Measurements from ENCODE around the gene MAD1L1. TPM values are rescaled to one million over a fixed set of nuclear protein-coding genes. Genes with fewer than 3 reads are reported as not detected.

Gene MAD1L1
- total RNA-seq, 4 donors from 2014 or later = 22.3 to 56.6 (median 35.0) TPM

- H3K27ac ChIP-seq = no peak overlapping the region
- H3K4me1 ChIP-seq = peaks cover 0 to 11% (median 0%) of the 10 kb centered on the region in 3 donors
- ATAC-seq = no peak
- H3K27me3 ChIP-seq = no peaks in the 10 kb centered on the region
- H3K9me3 ChIP-seq = peaks cover 0 to 8% (median 0%) of the 10 kb centered on the region in 3 donors
- peaks cover 0 to 63% of the 10 kb centered on the region in 2 donors for H3K36me3 ChIP-seq
- no peak overlapping the region for H3K4me3 ChIP-seq
- no peak for TF ChIP-seq CTCF (IDR thresholded peaks at IDR 0.05)
- no peak for TF ChIP-seq POLR2A (IDR thresholded peaks at IDR 0.05)
- TF ChIP-seq EP300 (IDR thresholded peaks at IDR 0.05) = no peak
- TF ChIP-seq POLR2AphosphoS5 (IDR thresholded peaks at IDR 0.05) = no peak
- WGBS, 2 donors (ENCODE audit: low coverage in 1 of 2) = 87 to 100% methylated on average over 1 to 9 of the region's 32 CpGs
These were observed 36.1 kb downstream of the MAD1L1 start for GRCh38 chr7:2196381-2197378.

- H3K9me3 ChIP-seq = peaks cover 0 to 8% (median 0%) of the 10 kb centered on the region in 3 donors
- H3K4me3 ChIP-seq = no peak overlapping the region
- TF ChIP-seq CTCF (IDR thresholded peaks at IDR 0.05) (no peak), EP300 (IDR thresholded peaks at IDR 0.05) (no peak), POLR2A (IDR thresholded peaks at IDR 0.05) (no peak), POLR2AphosphoS5 (IDR thresholded peaks at IDR 0.05) (no peak)
- no peak overlapping the region for H3K27ac ChIP-seq
- peaks cover 0 to 11% (median 0%) of the 10 kb centered on the region in 3 donors for H3K4me1 ChIP-seq
- WGBS, 2 donors (ENCODE audit: low coverage in 1 of 2) = 92 to 99% methylated on average over 5 to 6 of the region's 13 CpGs
- peaks cover 0 to 57% of the 10 kb centered on the region in 2 donors for H3K36me3 ChIP-seq
- H3K27me3 ChIP-seq = no peaks in the 10 kb centered on the region
- ATAC-seq = no peak
These were observed 37.1 kb downstream of the MAD1L1 start for GRCh38 chr7:2195400-2196246.

GRCh38 chr7:2193575-2194305, 39.0 kb downstream of the MAD1L1 start:
- ATAC-seq = no peak
- no peak overlapping the region for H3K27ac ChIP-seq
- TF ChIP-seq EP300 (IDR thresholded peaks at IDR 0.05) (no peak), CTCF (IDR thresholded peaks at IDR 0.05) (no peak), POLR2A (IDR thresholded peaks at IDR 0.05) (no peak), POLR2AphosphoS5 (IDR thresholded peaks at IDR 0.05) (no peak)
- no peaks in the 10 kb centered on the region for H3K27me3 ChIP-seq
- H3K4me1 ChIP-seq = peaks cover 0 to 11% (median 0%) of the 10 kb centered on the region in 3 donors
- H3K36me3 ChIP-seq = peaks cover 0 to 49% of the 10 kb centered on the region in 2 donors
- WGBS, 2 donors (ENCODE audit: low coverage in 1 of 2) = 72 to 92% methylated on average over 4 to 8 of the region's 19 CpGs
- H3K4me3 ChIP-seq = no peak overlapping the region
- peaks cover 0 to 8% (median 0%) of the 10 kb centered on the region in 3 donors for H3K9me3 ChIP-seq

GRCh38 chr7:2192831-2193534, 39.8 kb downstream of the MAD1L1 start:
- Histone ChIP-seq H3K4me3 (no peak overlapping the region), H3K27me3 (no peaks in the 10 kb centered on the region), H3K4me1 (peaks cover 0 to 7% (median 0%) of the 10 kb centered on the region in 3 donors), H3K36me3 (peaks cover 0 to 44% of the 10 kb centered on the region in 2 donors), H3K9me3 (peaks cover 0 to 8% (median 0%) of the 10 kb centered on the region in 3 donors), H3K27ac (no peak overlapping the region)
- ATAC-seq = no peak
- 59 to 92% methylated on average over 3 to 4 of the region's 18 CpGs for WGBS, 2 donors (ENCODE audit: low coverage in 1 of 2)
- no peak for TF ChIP-seq EP300 (IDR thresholded peaks at IDR 0.05)
- TF ChIP-seq POLR2A (IDR thresholded peaks at IDR 0.05) = no peak
- TF ChIP-seq CTCF (IDR thresholded peaks at IDR 0.05) = no peak
- no peak for TF ChIP-seq POLR2AphosphoS5 (IDR thresholded peaks at IDR 0.05)
